Posterior vena cava (tissue), 2 donors: Measurements from ENCODE around the gene NTPCR. TPM values are rescaled to one million over a fixed set of nuclear protein-coding genes. Genes with fewer than 3 reads are reported as not detected.
"Not testable (repeated sequence)": the region's sequence is repeated elsewhere in the genome, so short reads cannot be mapped to it uniquely, and the experiment has no call there.

ENCODE experiments used
- DNase-seq: peaks from one replicate; pipeline ENCODE4 v3.0.0-alpha.2; 2020; ENCODE audit warnings: low spot score
- intact Hi-C, 2 donors: fragments of 100-400 bp; cut with DNase I; formaldehyde crosslinking; loops; one replicate each; pipeline versions ENCODE4 v1.14.1 to v1.14.2; 2022 to 2023
- long read RNA-seq, 2 donors: library from polyadenylated mRNA; unstranded; transcript quantifications; one replicate each; pipeline ENCODE4 v2.0.0, GENCODE V29; 2020 to 2021
- total RNA-seq, 2 donors: library from RNA; stranded (reverse); fragmentation: NEBNext Ultra II Directional; extraction: Animal tissue kit (Norgen Biotek cat#: 25700); gene quantifications; one replicate each; pipeline ENCODE4 v1.2.1, GENCODE V29; 2021
- donor health status: DM: yes; HTN: yes; CAD: no.
- donor health status: DM: yes; HTN: yes; CAD: no.

Gene NTPCR
- 10 to 100 TPM; 27.5 to 37.3 TPM for total RNA-seq
- long read RNA-seq, donor 1, full-length matches to known transcripts: 11 of 13 reads
- long read RNA-seq, donor 1, partial matches to known transcripts: 1 of 13 reads
- long read RNA-seq, donor 1, other reads (novel, unspliced or antisense): 1 of 13 reads
- long read RNA-seq, donor 2, full-length matches to known transcripts: 20 of 29 reads
- long read RNA-seq, donor 2, partial matches to known transcripts: 3 of 29 reads
- long read RNA-seq, donor 2, other reads (novel, unspliced or antisense): 6 of 29 reads

- intact Hi-C loops: loop anchor here in 1 of 2 donors (10.0 kb wide), 1 partner anchor 1446 kb away; no protein-coding TSS in a partner anchor
- DNase-seq: peak; percentile 98
Measured at GRCh38 chr1:232950197-232951176, at the start of gene NTPCR. Gene NTPCR (plus strand): TSS chr1:232950611. CDS start chr1:232950711, 100 bp downstream.

DNA sequence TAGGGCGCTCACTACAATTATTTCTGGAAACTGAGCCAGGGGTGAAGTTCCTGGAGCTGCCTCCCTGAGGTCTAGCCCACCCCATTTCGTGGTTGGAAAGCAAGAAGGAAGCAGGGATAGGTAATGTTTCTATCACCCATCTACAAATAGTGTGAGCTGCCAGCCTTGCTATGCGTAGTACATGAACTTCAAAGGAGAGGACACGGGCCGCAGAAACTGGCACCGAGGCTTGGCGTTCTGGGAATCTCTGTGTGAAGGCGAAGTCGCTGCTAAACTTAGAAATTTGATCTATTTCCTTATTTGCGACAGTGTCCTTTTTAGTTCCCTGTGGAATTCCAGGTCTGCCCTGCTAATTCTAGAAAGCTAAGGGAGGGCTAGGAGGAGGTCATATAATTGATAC is 49.6 kb upstream of the NTPCR start:
- intact Hi-C loops: loop anchor here in 1 of 2 donors (5.0 kb wide), 1 partner anchor 424 kb away; no protein-coding TSS in a partner anchor
- no peak for DNase-seq

GRCh38 chr1:232901255-232901654 is 49.2 kb upstream of the NTPCR start:
- no peak for DNase-seq
- intact Hi-C loops: loop anchor here in 1 of 2 donors (5.0 kb wide), 1 partner anchor 424 kb away; no protein-coding TSS in a partner anchor

DNA sequence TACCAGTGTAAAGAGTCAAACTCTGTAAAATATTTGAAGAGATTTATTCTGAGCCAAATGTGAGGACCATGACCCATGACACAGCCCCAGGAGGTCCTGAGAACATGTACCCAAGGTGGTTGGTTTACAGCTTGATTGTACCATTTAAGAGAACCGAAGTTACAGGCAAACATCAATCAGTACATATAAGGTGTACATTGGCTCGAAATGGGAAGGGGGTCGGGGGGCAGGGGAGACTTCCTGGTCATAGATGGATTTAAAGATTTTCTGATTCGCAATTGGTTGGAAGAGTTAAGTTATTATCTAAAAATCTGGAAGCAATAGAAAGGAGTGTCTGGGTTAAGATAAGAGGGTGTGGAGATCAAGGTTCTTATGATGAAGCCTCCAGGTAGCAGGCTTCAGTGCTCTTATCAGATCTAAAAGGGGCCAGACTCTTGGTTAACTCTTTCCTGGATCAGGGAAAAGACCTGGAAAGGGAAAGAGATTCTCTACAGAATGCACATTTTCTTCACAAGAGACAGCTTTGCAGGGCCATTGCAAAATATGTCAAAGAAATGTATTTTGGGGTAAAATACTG is 47.5 kb upstream of the NTPCR start:
- DNase-seq: no peak
- intact Hi-C loops: loop anchor here in 1 of 2 donors (5.0 kb wide), 1 partner anchor 426 kb away; no protein-coding TSS in a partner anchor

DNA sequence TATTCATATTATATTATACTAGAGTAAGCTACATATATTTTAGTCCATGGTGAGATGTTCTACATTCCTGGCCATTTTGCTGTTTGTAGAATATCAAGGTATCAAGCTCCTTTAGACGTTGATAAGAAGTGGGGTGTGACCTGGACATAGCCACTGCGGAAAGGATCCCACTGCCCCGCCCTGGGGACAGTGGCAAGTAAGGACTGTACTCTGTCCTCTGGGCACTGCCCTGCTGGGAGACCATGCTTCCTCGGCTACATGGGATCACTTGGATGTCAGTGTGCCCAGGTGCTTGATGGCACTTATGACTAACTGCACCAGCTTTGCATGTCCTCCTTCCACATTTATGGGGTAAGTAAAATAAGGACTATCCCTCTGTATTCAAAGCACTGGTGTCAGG is 46.3 kb upstream of the NTPCR start:
- intact Hi-C loops: loop anchor here in 1 of 2 donors (5.0 kb wide), 1 partner anchor 427 kb away; no protein-coding TSS in a partner anchor
- no peak for DNase-seq

- no peak for DNase-seq
- intact Hi-C loops: loop anchor here in 1 of 2 donors (5.0 kb wide), 1 partner anchor 427 kb away; no protein-coding TSS in a partner anchor
Measured at GRCh38 chr1:232904566-232904965, 45.8 kb upstream of the NTPCR start.

DNA sequence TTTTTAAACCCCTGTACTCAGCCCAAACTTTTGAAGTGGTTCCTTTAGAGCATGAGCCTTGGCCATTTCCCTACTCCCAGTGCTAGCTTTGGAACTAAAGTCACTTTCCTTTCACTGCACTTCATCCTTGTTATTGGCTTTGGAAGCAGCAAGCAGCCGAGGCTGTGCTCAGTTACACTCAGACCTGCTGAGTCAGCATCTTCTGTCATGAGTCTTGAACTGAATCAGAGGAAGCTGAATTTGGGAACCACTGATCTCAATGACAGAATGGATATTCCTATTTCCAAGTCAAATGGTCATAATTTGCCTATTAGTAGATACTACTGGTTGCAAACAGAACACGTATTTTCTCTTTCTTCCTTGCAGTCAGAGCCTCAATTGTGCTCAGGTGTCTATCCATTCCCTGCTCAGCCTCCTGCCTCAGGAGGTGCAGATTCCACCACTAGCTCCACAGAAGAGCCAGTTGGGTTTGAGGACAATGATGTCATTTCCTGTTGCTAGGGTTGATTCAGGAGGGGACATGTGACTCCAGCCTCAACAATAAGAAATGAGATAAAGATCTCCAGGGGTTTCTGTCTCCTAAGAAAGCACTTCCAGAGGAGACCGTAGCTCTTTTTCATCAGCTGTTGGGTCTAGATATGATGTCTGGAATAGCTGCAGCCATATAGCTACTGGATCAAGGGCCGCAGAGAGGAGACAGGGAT is 44.9 kb upstream of the NTPCR start:
- no peak for DNase-seq
- intact Hi-C loops: no loop called here

GRCh38 chr1:232906441-232906840 is 44.0 kb upstream of the NTPCR start:
- intact Hi-C loops: no loop called here
- DNase-seq: no peak

DNA sequence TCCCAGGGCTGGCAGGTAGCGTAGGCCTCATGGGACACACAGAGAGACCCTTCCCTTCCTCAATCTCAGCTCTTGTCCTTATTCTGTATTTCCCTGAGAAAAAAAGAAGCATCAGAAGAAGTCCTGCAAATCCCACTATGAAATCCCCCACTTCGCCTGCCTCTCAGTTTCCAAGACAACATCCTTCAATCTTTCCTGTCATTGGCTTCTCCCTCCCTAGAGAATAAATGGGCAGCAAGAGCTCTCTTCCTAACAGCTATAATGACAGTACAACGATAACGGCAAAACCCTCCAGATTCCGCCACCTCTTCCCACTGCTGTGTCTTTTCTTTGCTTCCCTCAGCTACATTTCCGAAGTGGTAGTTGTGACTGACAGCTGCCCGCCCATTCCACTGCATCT is 41.6 kb upstream of the NTPCR start:
- intact Hi-C loops: no loop called here
- no peak for DNase-seq

GRCh38 chr1:232909752-232910151 is 40.7 kb upstream of the NTPCR start:
- DNase-seq: no peak
- intact Hi-C loops: loop anchor here in 1 of 2 donors (5.0 to 10.0 kb wide), 2 partner anchors 365 to 733 kb away; no protein-coding TSS in a partner anchor

DNA sequence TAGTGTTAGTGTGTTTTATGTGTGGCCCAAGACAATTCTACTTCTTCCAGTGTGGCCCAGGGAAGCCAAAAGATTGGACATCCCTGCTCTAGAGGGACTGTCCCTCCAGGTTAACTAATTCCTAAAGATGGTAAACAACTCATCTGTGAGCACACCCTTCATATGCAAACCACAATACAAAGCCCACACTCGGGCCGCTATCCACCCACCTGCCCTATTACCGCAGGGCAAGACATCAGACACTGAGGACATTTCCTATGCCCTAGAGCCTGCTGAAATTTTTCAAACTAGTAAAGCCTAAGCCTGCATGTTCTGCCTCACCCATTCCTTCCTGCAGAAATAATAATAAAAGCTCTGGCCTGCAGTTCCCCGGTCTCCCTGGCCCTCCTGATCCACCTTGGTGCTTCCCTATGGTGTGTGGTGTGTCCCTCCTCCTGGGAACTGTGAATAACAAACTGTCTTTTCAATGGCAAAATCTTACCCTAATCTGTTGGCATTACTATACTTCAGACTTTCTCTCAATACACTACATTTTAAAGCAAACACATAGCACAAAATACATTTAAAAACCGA is 39.3 kb upstream of the NTPCR start:
- intact Hi-C loops: loop anchor here in 1 of 2 donors (5.0 to 10.0 kb wide), 2 partner anchors 366 to 731 kb away; no protein-coding TSS in a partner anchor
- no peak for DNase-seq

DNA sequence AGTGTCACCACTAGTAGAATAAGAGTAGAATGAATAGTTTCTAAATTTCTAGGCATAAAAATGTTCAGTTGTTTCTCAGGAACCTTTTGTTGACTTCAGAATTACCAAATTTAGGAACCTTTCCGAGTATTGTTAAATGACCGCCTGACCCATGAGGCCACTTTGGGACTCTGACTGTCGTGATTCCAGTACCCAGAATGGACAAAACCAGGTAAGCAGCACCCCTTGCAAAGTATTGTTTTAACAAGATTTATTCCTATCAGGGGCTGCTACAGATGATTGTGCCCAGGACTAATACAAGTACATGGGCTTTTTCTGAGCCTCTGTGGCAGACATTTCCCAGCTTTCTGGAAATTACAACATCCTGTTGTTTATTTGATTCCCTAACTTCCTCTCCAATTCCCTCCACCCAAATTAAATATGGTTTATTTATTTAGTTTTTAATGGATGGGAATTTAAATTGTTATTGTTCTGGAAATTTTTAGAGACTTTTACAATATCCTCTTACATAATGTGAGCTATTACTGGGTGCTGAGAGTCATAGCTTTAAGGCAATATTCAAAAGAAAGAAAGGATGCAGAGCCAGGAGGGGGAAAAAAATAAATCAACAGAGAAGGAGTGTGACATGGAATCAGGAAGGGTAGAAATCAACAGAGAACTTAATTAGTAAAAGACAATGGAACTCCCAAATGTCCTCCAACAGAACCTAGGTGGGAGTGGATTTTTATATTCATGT is 37.4 kb upstream of the NTPCR start:
- DNase-seq: no peak
- intact Hi-C loops: loop anchor here in 1 of 2 donors (5.0 to 10.0 kb wide), 2 partner anchors 368 to 729 kb away; no protein-coding TSS in a partner anchor

GRCh38 chr1:232914271-232914670 is 36.1 kb upstream of the NTPCR start:
- not testable (repeated sequence) for DNase-seq
- intact Hi-C loops: loop anchor here in 1 of 2 donors (5.0 to 10.0 kb wide), 2 partner anchors 369 to 728 kb away; no protein-coding TSS in a partner anchor

- intact Hi-C loops: loop anchor here in 1 of 2 donors (10.0 kb wide), 1 partner anchor 370 kb away; no protein-coding TSS in a partner anchor
- no peak for DNase-seq
Measured at GRCh38 chr1:232915212-232915611, 35.2 kb upstream of the NTPCR start.

GRCh38 chr1:232917053-232917452 is 33.4 kb upstream of the NTPCR start:
- no peak for DNase-seq
- intact Hi-C loops: loop anchor here in 1 of 2 donors (10.0 kb wide), 1 partner anchor 372 kb away; no protein-coding TSS in a partner anchor

GRCh38 chr1:232921381-232921780 is 29.0 kb upstream of the NTPCR start:
- intact Hi-C loops: no loop called here

GRCh38 chr1:232922485-232922884 is 27.9 kb upstream of the NTPCR start:
- intact Hi-C loops: no loop called here
- DNase-seq: no peak

More at GRCh38 chr1:232921381-232921780, 29.0 kb upstream of the NTPCR start:
- no peak for DNase-seq
